ENCODE results near the gene MAP4K2. TPM values are rescaled to one million over a fixed set of nuclear protein-coding genes. Genes with fewer than 3 reads are reported as not detected.

Gene MAP4K2
- total RNA-seq, 4 donors from 2014 or later, result 35.5 to 77.8 (median 37.5) TPM

DNA sequence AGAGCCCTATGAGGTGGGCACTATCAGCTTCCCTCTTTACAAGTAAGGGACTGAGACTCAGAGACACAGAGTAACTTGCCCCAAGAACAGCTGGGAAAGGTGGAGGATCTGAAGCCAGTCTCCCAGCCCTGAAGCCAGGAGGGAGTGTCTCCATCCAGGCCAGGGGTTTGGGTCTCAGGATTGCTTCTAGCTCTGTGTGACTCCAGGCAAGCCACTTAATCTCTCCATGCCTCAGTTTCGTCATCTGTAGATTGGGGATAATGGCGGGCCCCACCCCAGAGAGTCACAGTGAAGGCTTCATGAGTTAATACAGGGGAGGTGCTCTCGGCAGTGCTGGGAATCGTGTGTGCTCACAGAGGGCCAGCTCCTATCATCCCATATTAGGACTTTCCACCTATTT, 10.5 kb downstream of the MAP4K2 start:
- no peak overlapping the region for H3K4me3 ChIP-seq (replicated peaks in 1 of 3)
- WGBS, 2 donors, result 90 to 92% methylated on average over 4 of the region's 4 CpGs
- H3K36me3 ChIP-seq, result peaks cover 16 to 22% of the 10 kb centered on the region in 2 donors
- intact Hi-C loops (cut with DNase I), result no loop called here
- no peaks in the 10 kb centered on the region for H3K9me3 ChIP-seq
- H3K4me1 ChIP-seq, result no peaks in the 10 kb centered on the region
- DNase-seq, result no peak
- no peak for TF ChIP-seq POLR2A (IDR thresholded peaks at IDR 0.05)
- TF ChIP-seq, protein P1, sequence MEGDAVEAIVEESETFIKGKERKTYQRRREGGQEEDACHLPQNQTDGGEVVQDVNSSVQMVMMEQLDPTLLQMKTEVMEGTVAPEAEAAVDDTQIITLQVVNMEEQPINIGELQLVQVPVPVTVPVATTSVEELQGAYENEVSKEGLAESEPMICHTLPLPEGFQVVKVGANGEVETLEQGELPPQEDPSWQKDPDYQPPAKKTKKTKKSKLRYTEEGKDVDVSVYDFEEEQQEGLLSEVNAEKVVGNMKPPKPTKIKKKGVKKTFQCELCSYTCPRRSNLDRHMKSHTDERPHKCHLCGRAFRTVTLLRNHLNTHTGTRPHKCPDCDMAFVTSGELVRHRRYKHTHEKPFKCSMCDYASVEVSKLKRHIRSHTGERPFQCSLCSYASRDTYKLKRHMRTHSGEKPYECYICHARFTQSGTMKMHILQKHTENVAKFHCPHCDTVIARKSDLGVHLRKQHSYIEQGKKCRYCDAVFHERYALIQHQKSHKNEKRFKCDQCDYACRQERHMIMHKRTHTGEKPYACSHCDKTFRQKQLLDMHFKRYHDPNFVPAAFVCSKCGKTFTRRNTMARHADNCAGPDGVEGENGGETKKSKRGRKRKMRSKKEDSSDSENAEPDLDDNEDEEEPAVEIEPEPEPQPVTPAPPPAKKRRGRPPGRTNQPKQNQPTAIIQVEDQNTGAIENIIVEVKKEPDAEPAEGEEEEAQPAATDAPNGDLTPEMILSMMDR (IDR thresholded peaks at IDR 0.05), result no peak
- H3K27me3 ChIP-seq, result no peaks in the 10 kb centered on the region
- H3K27ac ChIP-seq, result peak overlapping the region in 1 of 3 donors; percentile 20

DNA sequence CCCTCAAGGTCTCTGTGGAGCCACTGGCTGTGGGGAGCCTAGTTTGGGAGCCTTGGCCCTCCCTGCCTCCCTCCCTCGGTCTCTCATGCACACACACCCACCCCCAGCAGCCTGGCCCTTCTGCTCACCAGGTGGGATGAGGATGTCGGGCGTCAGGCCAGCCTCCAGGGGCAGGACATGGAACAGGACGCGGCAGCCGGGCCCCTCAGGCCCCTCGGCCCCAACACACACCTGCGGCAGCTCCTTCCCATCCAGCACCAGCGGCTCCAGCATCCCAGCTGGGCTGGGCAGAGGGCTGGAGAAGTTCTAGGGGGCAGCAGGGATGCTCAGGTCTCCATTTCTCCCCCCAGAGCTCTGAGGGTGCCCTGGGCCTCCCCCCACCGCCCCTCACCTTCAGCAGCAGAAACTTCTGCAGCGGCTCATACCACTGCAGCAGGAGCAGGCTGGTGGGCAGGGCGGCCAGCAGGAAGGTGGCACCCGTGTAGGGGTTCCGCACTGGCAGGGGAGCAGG, 11.2 kb downstream of the MAP4K2 start:
- WGBS, 2 donors, result 81 to 87% methylated on average over 7 to 10 of the region's 14 CpGs
- H3K27me3 ChIP-seq, result no peaks in the 10 kb centered on the region
- H3K4me3 ChIP-seq (replicated peaks in 1 of 3), result no peak overlapping the region
- peaks cover 11 to 18% of the 10 kb centered on the region in 2 donors for H3K36me3 ChIP-seq
- H3K27ac ChIP-seq, result no peak overlapping the region
- TF ChIP-seq, protein P1 (IDR thresholded peaks at IDR 0.05), result no peak
- no peak for TF ChIP-seq POLR2A (IDR thresholded peaks at IDR 0.05)
- no peaks in the 10 kb centered on the region for H3K4me1 ChIP-seq
- H3K9me3 ChIP-seq, result no peaks in the 10 kb centered on the region
- intact Hi-C loops (cut with DNase I), result no loop called here
- no peak for DNase-seq

DNA sequence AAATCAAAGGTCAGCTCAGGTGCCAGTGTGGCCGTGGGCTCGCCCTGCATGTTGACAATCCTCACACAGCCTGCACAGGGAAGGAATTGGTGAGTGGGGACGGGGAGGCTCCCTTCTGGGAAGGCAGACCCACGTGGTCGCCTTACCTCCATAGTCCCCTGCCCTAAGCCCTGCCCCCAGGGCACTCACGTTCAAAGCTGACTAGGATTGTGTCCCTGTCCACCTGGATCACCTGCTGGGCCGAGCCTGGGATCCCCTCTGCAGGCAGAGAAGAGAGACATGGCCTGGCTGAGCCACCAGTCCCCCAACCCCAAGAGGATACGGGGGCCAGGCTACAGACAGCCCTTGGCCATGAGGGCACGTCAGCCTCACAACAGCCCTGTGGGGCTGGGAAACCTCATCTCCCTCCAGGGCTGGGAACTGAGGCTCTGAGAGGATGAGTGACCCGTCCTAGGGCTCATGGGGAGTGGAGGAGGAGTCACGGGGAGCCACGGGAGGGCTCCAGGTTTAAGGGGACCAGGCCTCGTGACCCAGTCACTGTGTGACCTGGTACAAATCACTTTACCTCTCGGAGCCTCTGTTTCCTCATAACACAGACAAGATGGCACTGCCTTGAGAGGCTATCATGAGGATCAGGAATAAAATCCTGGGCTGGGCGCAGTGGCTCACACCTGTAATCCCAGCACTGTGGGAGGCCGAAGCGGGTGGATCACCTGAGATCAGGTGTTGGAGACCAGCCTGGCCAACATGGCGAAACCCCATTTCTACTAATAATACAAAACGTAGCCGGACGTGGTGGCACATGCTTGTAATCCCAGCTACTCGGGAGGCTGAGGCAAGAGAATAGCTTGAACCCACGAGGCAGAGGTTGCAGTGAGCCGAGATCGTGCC, 12.6 kb downstream of the MAP4K2 start:
- intact Hi-C loops (cut with DNase I), result no loop called here
- Histone ChIP-seq H3K4me3 (replicated peaks in 1 of 3) (no peak overlapping the region), H3K27me3 (no peaks in the 10 kb centered on the region), H3K27ac (no peak overlapping the region), H3K36me3 (peaks cover 0 to 12% of the 10 kb centered on the region in 2 donors), H3K4me1 (no peaks in the 10 kb centered on the region), H3K9me3 (no peaks in the 10 kb centered on the region)
- TF ChIP-seq, protein P1 (IDR thresholded peaks at IDR 0.05), result no peak
- TF ChIP-seq POLR2A (IDR thresholded peaks at IDR 0.05), result no peak
- DNase-seq, result no peak
- 93 to 95% methylated on average over 17 to 25 of the region's 25 CpGs for WGBS, 2 donors

DNA sequence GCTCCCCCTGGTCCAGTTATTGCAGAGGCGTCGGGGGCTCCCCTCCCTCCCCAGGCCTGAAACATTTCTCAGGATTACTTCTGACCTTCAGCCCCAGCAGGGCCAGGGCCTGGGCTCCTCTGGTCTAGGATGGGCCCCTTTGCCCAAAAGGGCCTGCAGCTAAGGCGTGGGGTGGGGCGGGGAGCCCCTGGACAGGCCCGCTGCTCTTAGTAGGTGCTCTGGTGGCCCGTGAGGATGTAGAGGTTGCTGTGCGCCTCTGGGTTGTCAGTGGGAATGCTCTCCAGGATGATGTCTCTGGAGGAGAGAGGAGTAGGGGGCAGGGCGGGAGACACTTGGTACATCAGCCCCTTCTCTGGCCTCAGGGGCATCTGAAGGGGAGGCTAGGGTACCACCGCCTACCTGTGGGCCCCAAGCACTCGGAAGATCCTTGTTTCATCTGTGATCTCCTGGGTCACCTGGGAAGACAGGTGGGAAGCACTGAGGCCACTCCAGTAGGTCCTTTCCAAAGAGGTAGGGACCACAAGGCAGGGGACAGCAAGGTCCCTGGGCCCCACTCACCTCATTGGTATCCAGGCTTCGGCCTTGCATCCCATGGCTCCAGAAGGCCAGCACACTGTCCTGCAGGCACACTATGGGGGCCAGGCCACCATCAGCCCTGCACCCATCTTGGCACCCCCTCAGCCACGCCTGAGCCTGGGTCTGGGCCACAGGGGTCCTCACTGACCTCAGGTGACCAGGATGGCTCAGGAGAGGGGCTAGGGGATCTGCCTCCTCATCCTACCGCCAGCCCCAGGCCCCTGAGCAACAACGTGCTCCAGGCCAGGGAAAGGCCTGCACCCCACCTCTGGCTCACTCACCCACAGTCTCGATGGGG, 13.4 kb downstream of the MAP4K2 start:
- WGBS, 2 donors, result 94 to 96% methylated on average over 9 to 15 of the region's 15 CpGs
- peaks cover 0 to 12% of the 10 kb centered on the region in 2 donors for H3K36me3 ChIP-seq
- no peaks in the 10 kb centered on the region for H3K4me1 ChIP-seq
- no peaks in the 10 kb centered on the region for H3K9me3 ChIP-seq
- TF ChIP-seq POLR2A (IDR thresholded peaks at IDR 0.05), result no peak
- TF ChIP-seq, protein P1 (IDR thresholded peaks at IDR 0.05), result no peak
- intact Hi-C loops (cut with DNase I), result loop anchor here (10.0 kb wide), 1 partner anchor 105 kb away; no protein-coding TSS in a partner anchor
- H3K27me3 ChIP-seq, result no peaks in the 10 kb centered on the region
- no peak overlapping the region for H3K4me3 ChIP-seq (replicated peaks in 1 of 3)
- no peak overlapping the region for H3K27ac ChIP-seq
- DNase-seq, result no peak
